Calu3 (cell line): ENCODE data around the gene PTPRN2. TPM values are rescaled to one million over a fixed set of nuclear protein-coding genes. Genes with fewer than 3 reads are reported as not detected.

Experiments used
- BruUV-seq: library from RNA; stranded (reverse); fragments of 400-500 nt; replicated peaks from 2 replicates; lab custom pipeline; 2021; lab: Mats Ljungman, UMichigan
- CTCF ChIA-PET: fragments of 300-600 bp; sonication (Branson Sonifier 250); formaldehyde crosslinking; loops from one replicate; lab custom pipeline; 2022; ENCODE audit warnings: antibody characterized with exemption; lab: Charles Lee
- DNase-seq: peaks from one replicate; pipeline ENCODE4 v3.0.0; 2022
- H3K27ac Mint-ChIP-seq: one replicate; pipeline ENCODE4 v1.8.0; 2022; ENCODE audit warnings: mixed read lengths; ENCODE audit not compliant: unreplicated experiment
- H3K27me3 Mint-ChIP-seq: one replicate; pipeline ENCODE4 v1.8.0; 2022; ENCODE audit warnings: mixed read lengths; ENCODE audit not compliant: unreplicated experiment
- H3K36me3 Mint-ChIP-seq: one replicate; pipeline ENCODE4 v1.8.0; 2022; ENCODE audit warnings: mild to moderate bottlenecking, moderate library complexity, mixed read lengths; ENCODE audit not compliant: insufficient read depth, unreplicated experiment
- H3K4me1 Mint-ChIP-seq: one replicate; pipeline ENCODE4 v1.8.0; 2022; ENCODE audit warnings: mild to moderate bottlenecking, low read depth, mixed read lengths; ENCODE audit not compliant: unreplicated experiment
- H3K4me3 Mint-ChIP-seq: one replicate; pipeline ENCODE4 v1.8.0; 2022; ENCODE audit warnings: mild to moderate bottlenecking, low read depth, moderate library complexity, mixed read lengths; ENCODE audit not compliant: unreplicated experiment
- H3K9me3 Mint-ChIP-seq: one replicate; pipeline ENCODE4 v1.8.0; 2022; ENCODE audit warnings: low read depth, mixed read lengths; ENCODE audit not compliant: unreplicated experiment
- intact Hi-C: fragments of 100-400 bp; cut with micrococcal nuclease; formaldehyde crosslinking; loops from one replicate; pipeline ENCODE4 v1.10.0; 2022; ENCODE audit not compliant: unreplicated experiment
- total RNA-seq: library from RNA; stranded (reverse); gene quantifications from 2 replicates; pipeline ENCODE4 v1.2.3, GENCODE V29; 2022
- TF ChIP-seq, protein P1 (sequence below): fragments of 200-600 bp; IDR thresholded peaks from one replicate; pipeline ENCODE4 v1.8.0; 2022; ENCODE audit warnings: antibody characterized with exemption; ENCODE audit not compliant: unreplicated experiment

PTPRN2 gene
- total RNA-seq, 1 experiment from 2014 or later: 2.0 TPM

DNA sequence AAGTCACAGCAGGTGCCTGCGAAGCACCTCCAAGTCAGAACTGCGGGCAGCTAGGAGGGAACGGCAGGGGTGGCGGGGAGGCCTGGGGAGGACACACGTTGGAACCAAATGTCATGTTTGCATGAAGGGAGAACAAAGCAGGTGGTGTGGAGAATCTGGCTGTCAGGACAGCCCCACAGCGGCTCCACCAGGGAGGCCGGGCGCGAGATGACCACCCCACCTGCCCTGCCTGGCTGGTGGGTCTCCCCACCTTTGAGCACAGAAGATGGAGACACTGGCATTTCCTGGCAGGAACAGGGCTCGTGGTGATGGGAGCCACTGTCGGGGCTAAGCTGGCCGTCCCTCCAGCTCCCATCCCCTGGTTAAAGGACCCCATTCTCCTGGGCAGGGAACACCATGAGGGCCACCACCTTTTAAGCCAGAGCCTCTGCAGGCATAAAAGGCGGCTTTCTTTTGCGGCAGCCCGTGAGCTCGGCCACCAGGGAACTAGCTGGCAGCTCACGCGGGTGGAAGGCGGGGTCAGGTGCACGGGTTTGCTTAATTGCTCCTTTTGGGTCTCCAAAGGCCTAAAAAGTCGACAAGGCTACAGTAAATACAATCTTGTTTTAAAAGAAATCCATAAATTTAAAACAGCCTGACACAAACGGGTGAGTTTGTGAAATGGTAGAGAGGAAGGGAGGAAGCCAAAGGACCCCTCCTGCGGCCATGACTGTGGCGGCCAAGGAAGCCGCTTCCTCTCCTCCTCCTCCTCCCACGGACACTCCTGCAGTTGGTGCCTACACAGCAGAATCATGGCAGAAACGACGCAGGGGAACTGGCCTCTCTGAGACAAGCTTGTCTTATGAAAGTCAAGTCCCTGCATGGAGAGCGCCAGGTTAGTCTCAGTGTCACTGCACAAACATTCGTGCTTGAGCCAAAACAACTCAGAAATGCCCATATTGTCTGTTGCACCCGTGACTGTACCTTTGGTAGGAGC lies 1037.0 kb downstream of the PTPRN2 start:
- no peaks in the 10 kb centered on the region for H3K4me1 Mint-ChIP-seq
- no peak for DNase-seq
- intact Hi-C loops: no loop called here
- H3K4me3 Mint-ChIP-seq: no peak overlapping the region
- H3K27ac Mint-ChIP-seq: no peak overlapping the region
- CTCF ChIA-PET: no interaction called here
- no peaks in the 10 kb centered on the region for H3K9me3 Mint-ChIP-seq
- no peaks in the 10 kb centered on the region for H3K36me3 Mint-ChIP-seq
- no TSS peak for BruUV-seq
- TF ChIP-seq, protein P1, sequence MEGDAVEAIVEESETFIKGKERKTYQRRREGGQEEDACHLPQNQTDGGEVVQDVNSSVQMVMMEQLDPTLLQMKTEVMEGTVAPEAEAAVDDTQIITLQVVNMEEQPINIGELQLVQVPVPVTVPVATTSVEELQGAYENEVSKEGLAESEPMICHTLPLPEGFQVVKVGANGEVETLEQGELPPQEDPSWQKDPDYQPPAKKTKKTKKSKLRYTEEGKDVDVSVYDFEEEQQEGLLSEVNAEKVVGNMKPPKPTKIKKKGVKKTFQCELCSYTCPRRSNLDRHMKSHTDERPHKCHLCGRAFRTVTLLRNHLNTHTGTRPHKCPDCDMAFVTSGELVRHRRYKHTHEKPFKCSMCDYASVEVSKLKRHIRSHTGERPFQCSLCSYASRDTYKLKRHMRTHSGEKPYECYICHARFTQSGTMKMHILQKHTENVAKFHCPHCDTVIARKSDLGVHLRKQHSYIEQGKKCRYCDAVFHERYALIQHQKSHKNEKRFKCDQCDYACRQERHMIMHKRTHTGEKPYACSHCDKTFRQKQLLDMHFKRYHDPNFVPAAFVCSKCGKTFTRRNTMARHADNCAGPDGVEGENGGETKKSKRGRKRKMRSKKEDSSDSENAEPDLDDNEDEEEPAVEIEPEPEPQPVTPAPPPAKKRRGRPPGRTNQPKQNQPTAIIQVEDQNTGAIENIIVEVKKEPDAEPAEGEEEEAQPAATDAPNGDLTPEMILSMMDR: no peak
- no peaks in the 10 kb centered on the region for H3K27me3 Mint-ChIP-seq

DNA sequence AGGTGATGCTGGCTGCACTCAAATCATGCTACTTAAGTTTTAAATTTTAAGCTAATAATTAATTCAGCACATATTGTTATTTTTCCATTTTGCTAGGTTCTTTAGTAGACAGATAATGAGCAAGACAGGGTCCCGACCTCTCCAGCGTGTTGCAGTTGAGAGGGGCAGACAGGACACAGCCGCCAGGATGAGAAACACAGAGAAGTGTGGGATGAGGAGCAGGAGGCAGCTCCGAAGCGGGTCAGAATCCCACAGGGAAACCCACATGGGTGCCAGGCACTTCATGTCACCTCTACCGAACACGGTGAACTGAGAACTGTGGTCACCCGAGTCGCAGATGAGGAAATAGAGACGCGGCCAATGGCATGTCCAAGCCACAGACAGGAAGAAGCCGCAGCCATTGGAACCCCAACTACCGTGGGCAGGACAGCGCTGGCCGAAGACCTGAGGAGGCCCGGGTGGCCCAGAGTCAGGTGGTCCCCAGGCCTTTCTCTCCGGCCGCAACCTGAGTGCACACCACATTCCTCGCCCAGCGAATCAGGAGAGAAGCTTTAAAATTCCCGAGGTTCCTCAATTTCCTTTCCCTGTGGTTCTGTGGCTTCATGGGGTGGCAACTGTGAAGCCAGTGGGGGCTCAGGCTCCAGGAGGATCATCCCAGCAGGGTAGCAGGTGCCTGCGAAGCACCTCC lies 1037.9 kb downstream of the PTPRN2 start:
- TF ChIP-seq, protein P1: no peak
- CTCF ChIA-PET: no interaction called here
- Mint-ChIP-seq H3K9me3 (no peaks in the 10 kb centered on the region), H3K27me3 (no peaks in the 10 kb centered on the region), H3K4me3 (no peak overlapping the region), H3K27ac (no peak overlapping the region), H3K36me3 (no peaks in the 10 kb centered on the region), H3K4me1 (no peaks in the 10 kb centered on the region)
- intact Hi-C loops: no loop called here
- BruUV-seq: no TSS peak
- no peak for DNase-seq

DNA sequence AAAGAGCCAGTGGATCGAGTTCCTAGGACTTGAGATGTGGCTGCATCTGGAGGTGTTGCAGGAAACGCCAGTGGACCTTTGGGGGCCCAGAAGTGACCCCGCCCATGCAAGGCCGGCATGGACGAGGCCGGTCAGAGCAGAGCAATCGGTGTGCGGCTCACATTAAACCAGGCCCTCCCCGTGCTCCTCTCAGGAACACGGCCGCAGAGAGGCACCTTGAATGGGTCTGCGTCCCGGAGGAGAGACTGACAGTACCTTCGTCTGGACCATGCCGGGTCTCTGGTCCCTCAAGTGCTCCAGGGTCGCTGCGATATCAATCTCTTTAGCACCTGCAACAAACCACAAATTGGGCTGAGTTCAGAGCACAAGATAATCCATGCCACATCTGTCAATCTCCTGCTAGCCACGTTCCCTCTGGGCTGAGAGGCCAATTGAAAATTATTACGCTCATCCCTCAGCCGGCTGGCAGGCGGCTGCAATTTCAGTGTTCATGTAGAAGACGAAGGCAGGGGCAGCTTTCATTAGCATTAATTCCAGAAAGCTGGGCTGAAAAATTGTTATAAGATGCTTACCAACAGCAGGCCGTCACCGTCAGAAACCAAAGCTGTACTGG lies 1038.8 kb downstream of the PTPRN2 start:
- CTCF ChIA-PET: interaction anchor here (0.6 to 0.7 kb wide), 2 partner anchors 10 to 921 kb away, joined by 3 to 4 read pairs; no protein-coding TSS in a partner anchor
- TF ChIP-seq, protein P1: no peak
- no peak for DNase-seq
- H3K4me1 Mint-ChIP-seq: no peaks in the 10 kb centered on the region
- H3K4me3 Mint-ChIP-seq: no peak overlapping the region
- H3K27me3 Mint-ChIP-seq: peaks cover 9% of the 10 kb centered on the region
- BruUV-seq: no TSS peak
- intact Hi-C loops: no loop called here
- H3K27ac Mint-ChIP-seq: no peak overlapping the region
- no peaks in the 10 kb centered on the region for H3K36me3 Mint-ChIP-seq
- peaks cover 2% of the 10 kb centered on the region for H3K9me3 Mint-ChIP-seq

DNA sequence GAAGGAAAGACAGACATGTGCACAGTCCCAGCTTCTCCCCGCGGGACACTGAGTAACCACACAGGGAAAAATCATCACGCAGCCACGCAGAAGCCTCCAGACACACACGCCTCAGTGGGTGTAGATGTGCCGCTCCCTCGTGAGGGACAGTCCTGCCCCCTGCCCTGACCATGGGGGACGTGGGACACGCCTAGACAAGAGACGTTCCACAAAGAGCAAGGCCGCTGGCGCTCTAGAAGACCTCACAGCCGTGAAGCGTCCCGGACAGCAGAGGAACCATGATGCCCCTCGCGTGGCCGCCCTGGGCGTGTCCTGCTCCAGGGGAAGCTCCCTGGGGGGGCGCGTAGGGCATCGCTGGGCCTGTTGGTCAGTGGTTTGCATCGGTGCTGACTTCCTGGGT lies 1040.0 kb downstream of the PTPRN2 start:
- Mint-ChIP-seq H3K9me3 (peaks cover 4% of the 10 kb centered on the region), H3K27me3 (peaks cover 16% of the 10 kb centered on the region), H3K27ac (no peak overlapping the region), H3K4me1 (no peaks in the 10 kb centered on the region), H3K4me3 (no peak overlapping the region), H3K36me3 (no peaks in the 10 kb centered on the region)
- CTCF ChIA-PET: no interaction called here
- no TSS peak for BruUV-seq
- no peak for DNase-seq
- intact Hi-C loops: no loop called here
- TF ChIP-seq, protein P1: no peak
